Activated T-cell treated with anti-CD3 and anti-CD28 coated beads, Interleukin-2, amount 50 U/mL, for 4 hours (primary cell): Measurements from ENCODE around the gene SLC66A1. TPM values are rescaled to one million over a fixed set of nuclear protein-coding genes. Genes with fewer than 3 reads are reported as not detected.

Source experiments
- ATAC-seq, 2 donors: fragments of 200-7000 bp; cut with Tn5 transposase; one replicate each; pipeline ENCODE4 v1.10.0; 2021
- DNase-seq: peaks from one replicate; pipeline ENCODE4 v3.0.0-alpha.2; 2020
- H3K27me3 Mint-ChIP-seq: one replicate; pipeline ENCODE4 v1.8.0; 2021; ENCODE audit warnings: low read depth, mixed read lengths
- H3K36me3 Mint-ChIP-seq: one replicate; pipeline ENCODE4 v1.8.0; 2022; ENCODE audit warnings: mixed read lengths; ENCODE audit not compliant: insufficient read depth
- H3K4me1 Mint-ChIP-seq: one replicate; pipeline ENCODE4 v1.8.0; 2021; ENCODE audit warnings: low read depth, mixed read lengths
- H3K4me3 Mint-ChIP-seq: one replicate; pipeline ENCODE4 v1.8.0; 2021; ENCODE audit warnings: mild to moderate bottlenecking, moderate library complexity, mixed read lengths
- H3K9me3 Mint-ChIP-seq: one replicate; pipeline ENCODE4 v1.8.0; 2021; ENCODE audit warnings: mixed read lengths
- total RNA-seq, 3 donors: library from RNA; stranded (reverse); gene quantifications; one replicate each; pipeline ENCODE4 v1.2.1, GENCODE V29; 2021

The SLC66A1 gene
- total RNA-seq, 3 donors from 2014 or later = 2.8 to 4.3 (median 3.6) TPM

- ATAC-seq = no peak
- no peaks in the 10 kb centered on the region for H3K9me3 Mint-ChIP-seq
- DNase-seq = no peak
- no peak overlapping the region for H3K4me3 Mint-ChIP-seq
- H3K4me1 Mint-ChIP-seq = no peaks in the 10 kb centered on the region
- peaks cover 15% of the 10 kb centered on the region for H3K36me3 Mint-ChIP-seq
- no peaks in the 10 kb centered on the region for H3K27me3 Mint-ChIP-seq
Measured at GRCh38 chr1:19349999-19350398, 37.9 kb downstream of the SLC66A1 start.

- H3K36me3 Mint-ChIP-seq = peaks cover 15% of the 10 kb centered on the region
- no peak overlapping the region for H3K4me3 Mint-ChIP-seq
Measured at GRCh38 chr1:19350566-19350965, 38.4 kb downstream of the SLC66A1 start.

GRCh38 chr1:19351873-19352272 is 39.7 kb downstream of the SLC66A1 start:
- H3K27me3 Mint-ChIP-seq = no peaks in the 10 kb centered on the region
- H3K36me3 Mint-ChIP-seq = peaks cover 15% of the 10 kb centered on the region
- DNase-seq (no peak), ATAC-seq (no peak)
- H3K4me3 Mint-ChIP-seq = no peak overlapping the region
- H3K9me3 Mint-ChIP-seq = no peaks in the 10 kb centered on the region
- H3K4me1 Mint-ChIP-seq = no peaks in the 10 kb centered on the region

More at GRCh38 chr1:19350566-19350965, 38.4 kb downstream of the SLC66A1 start:
- no peak for DNase-seq
- Mint-ChIP-seq H3K9me3 (no peaks in the 10 kb centered on the region), H3K27me3 (no peaks in the 10 kb centered on the region), H3K4me1 (no peaks in the 10 kb centered on the region)
- ATAC-seq = no peak

- DNase-seq = no peak
- ATAC-seq = no peak
- H3K9me3 Mint-ChIP-seq = no peaks in the 10 kb centered on the region
- no peaks in the 10 kb centered on the region for H3K27me3 Mint-ChIP-seq
- H3K4me1 Mint-ChIP-seq = no peaks in the 10 kb centered on the region
- H3K4me3 Mint-ChIP-seq = no peak overlapping the region
- H3K36me3 Mint-ChIP-seq = peaks cover 18% of the 10 kb centered on the region
Measured at GRCh38 chr1:19352839-19353238, 40.7 kb downstream of the SLC66A1 start.

- no peak for DNase-seq
- Mint-ChIP-seq H3K4me1 (no peaks in the 10 kb centered on the region), H3K36me3 (peaks cover 18% of the 10 kb centered on the region), H3K27me3 (no peaks in the 10 kb centered on the region), H3K4me3 (no peak overlapping the region), H3K9me3 (no peaks in the 10 kb centered on the region)
- ATAC-seq = no peak
Measured at GRCh38 chr1:19353596-19353995, 41.5 kb downstream of the SLC66A1 start.

- Mint-ChIP-seq H3K9me3 (no peaks in the 10 kb centered on the region), H3K27me3 (no peaks in the 10 kb centered on the region), H3K4me1 (peaks cover 3% of the 10 kb centered on the region), H3K4me3 (no peak overlapping the region), H3K36me3 (peaks cover 18% of the 10 kb centered on the region)
- ATAC-seq (no peak), DNase-seq (no peak)
Measured at GRCh38 chr1:19354531-19354981, 42.4 kb downstream of the SLC66A1 start.

- Mint-ChIP-seq H3K4me3 (no peak overlapping the region), H3K36me3 (peaks cover 18% of the 10 kb centered on the region), H3K27me3 (no peaks in the 10 kb centered on the region), H3K9me3 (no peaks in the 10 kb centered on the region), H3K4me1 (peaks cover 21% of the 10 kb centered on the region)
- DNase-seq (no peak), ATAC-seq (no peak)
Measured at GRCh38 chr1:19356266-19356665, 44.1 kb downstream of the SLC66A1 start.

GRCh38 chr1:19357299-19357986 is 45.3 kb downstream of the SLC66A1 start:
- DNase-seq (no peak), ATAC-seq (no peak)
- Mint-ChIP-seq H3K4me3 (no peak overlapping the region), H3K36me3 (peaks cover 15% of the 10 kb centered on the region), H3K4me1 (peaks cover 29% of the 10 kb centered on the region), H3K27me3 (no peaks in the 10 kb centered on the region), H3K9me3 (no peaks in the 10 kb centered on the region)

- no peak overlapping the region for H3K4me3 Mint-ChIP-seq
- H3K4me1 Mint-ChIP-seq = peaks cover 32% of the 10 kb centered on the region
- DNase-seq (no peak), ATAC-seq (no peak)
- H3K27me3 Mint-ChIP-seq = no peaks in the 10 kb centered on the region
- no peaks in the 10 kb centered on the region for H3K9me3 Mint-ChIP-seq
- H3K36me3 Mint-ChIP-seq = peaks cover 13% of the 10 kb centered on the region
Measured at GRCh38 chr1:19358710-19359109, 46.6 kb downstream of the SLC66A1 start.

GRCh38 chr1:19359357-19359756 is 47.2 kb downstream of the SLC66A1 start:
- DNase-seq (no peak), ATAC-seq (no peak)
- H3K27me3 Mint-ChIP-seq = no peaks in the 10 kb centered on the region
- H3K36me3 Mint-ChIP-seq = peaks cover 11% of the 10 kb centered on the region
- no peak overlapping the region for H3K4me3 Mint-ChIP-seq
- H3K9me3 Mint-ChIP-seq = no peaks in the 10 kb centered on the region
- H3K4me1 Mint-ChIP-seq = peaks cover 34% of the 10 kb centered on the region

GRCh38 chr1:19360016-19360415 is 47.9 kb downstream of the SLC66A1 start:
- DNase-seq (no peak), ATAC-seq (peak; percentile 30 to 54)
- Mint-ChIP-seq H3K4me1 (peaks cover 36% of the 10 kb centered on the region), H3K27me3 (no peaks in the 10 kb centered on the region), H3K36me3 (peaks cover 11% of the 10 kb centered on the region), H3K4me3 (no peak overlapping the region), H3K9me3 (no peaks in the 10 kb centered on the region)

GRCh38 chr1:19360432-19360831 is 48.3 kb downstream of the SLC66A1 start:
- Mint-ChIP-seq H3K36me3 (peaks cover 10% of the 10 kb centered on the region), H3K27me3 (no peaks in the 10 kb centered on the region), H3K9me3 (no peaks in the 10 kb centered on the region), H3K4me3 (no peak overlapping the region), H3K4me1 (peaks cover 36% of the 10 kb centered on the region)
- ATAC-seq (no peak), DNase-seq (no peak)

- Mint-ChIP-seq H3K4me1 (peaks cover 36% of the 10 kb centered on the region), H3K9me3 (no peaks in the 10 kb centered on the region), H3K4me3 (no peak overlapping the region), H3K36me3 (peaks cover 7% of the 10 kb centered on the region), H3K27me3 (no peaks in the 10 kb centered on the region)
- no peak for DNase-seq
- ATAC-seq = peak in 1 of 2 donors; percentile 34
Measured at GRCh38 chr1:19360843-19361610, 48.9 kb downstream of the SLC66A1 start.

GRCh38 chr1:19361611-19362147 is 49.6 kb downstream of the SLC66A1 start:
- Mint-ChIP-seq H3K4me1 (peaks cover 36% of the 10 kb centered on the region), H3K9me3 (no peaks in the 10 kb centered on the region), H3K27me3 (no peaks in the 10 kb centered on the region), H3K4me3 (no peak overlapping the region), H3K36me3 (peaks cover 5% of the 10 kb centered on the region)
- DNase-seq = no peak
- ATAC-seq = no peak
